GM18867 (cell line): ENCODE measurements around the gene TCF15.
"Not testable (repeated sequence)": the region's sequence is repeated elsewhere in the genome, so short reads cannot be mapped to it uniquely, and the experiment has no call there.

ENCODE experiments used
- ATAC-seq: cut with Tn5 transposase; IDR thresholded peaks from one replicate; pipeline ENCODE4 v1.9.1; 2021; ENCODE audit warnings: mild to moderate bottlenecking, moderate library complexity; ENCODE audit not compliant: unreplicated experiment

Gene TCF15

GRCh38 chr20:584161-584970, 25.7 kb downstream of the TCF15 start:
- ATAC-seq: peak; percentile 63

- ATAC-seq: no peak
Observed at GRCh38 chr20:582204-582603, 27.9 kb downstream of the TCF15 start.

- not testable (repeated sequence) for ATAC-seq
Observed at GRCh38 chr20:578940-579690, 31.0 kb downstream of the TCF15 start.

GRCh38 chr20:577167-577791, 32.8 kb downstream of the TCF15 start:
- ATAC-seq: no peak

GRCh38 chr20:576156-576555, 34.0 kb downstream of the TCF15 start:
- ATAC-seq: no peak

GRCh38 chr20:575230-575629, 34.9 kb downstream of the TCF15 start:
- ATAC-seq: no peak

- ATAC-seq: no peak
Observed at GRCh38 chr20:574297-574942, 35.7 kb downstream of the TCF15 start.

GRCh38 chr20:573414-574296, 36.5 kb downstream of the TCF15 start:
- ATAC-seq: no peak

GRCh38 chr20:572727-573126, 37.4 kb downstream of the TCF15 start:
- no peak for ATAC-seq

GRCh38 chr20:571754-572441, 38.2 kb downstream of the TCF15 start:
- no peak for ATAC-seq

GRCh38 chr20:568673-569415, 41.3 kb downstream of the TCF15 start:
- ATAC-seq: no peak

- no peak for ATAC-seq
Observed at GRCh38 chr20:568097-568652, 41.9 kb downstream of the TCF15 start.

- no peak for ATAC-seq
Observed at GRCh38 chr20:564192-564591, 45.9 kb downstream of the TCF15 start.

GRCh38 chr20:563187-563586, 46.9 kb downstream of the TCF15 start:
- no peak for ATAC-seq

- ATAC-seq: no peak
Observed at GRCh38 chr20:562232-562897, 47.7 kb downstream of the TCF15 start.

GRCh38 chr20:561437-562231, 48.5 kb downstream of the TCF15 start:
- ATAC-seq: no peak

- no peak for ATAC-seq
Observed at GRCh38 chr20:560680-561079, 49.4 kb downstream of the TCF15 start.
